Measurements from ENCODE around the gene KIAA0513. TPM values are rescaled to one million over a fixed set of nuclear protein-coding genes. Genes with fewer than 3 reads are reported as not detected.

KIAA0513 gene
- total and polyA plus RNA-seq, 9 donors, result 2.8 to 12.8 (median 7.1) TPM

DNA sequence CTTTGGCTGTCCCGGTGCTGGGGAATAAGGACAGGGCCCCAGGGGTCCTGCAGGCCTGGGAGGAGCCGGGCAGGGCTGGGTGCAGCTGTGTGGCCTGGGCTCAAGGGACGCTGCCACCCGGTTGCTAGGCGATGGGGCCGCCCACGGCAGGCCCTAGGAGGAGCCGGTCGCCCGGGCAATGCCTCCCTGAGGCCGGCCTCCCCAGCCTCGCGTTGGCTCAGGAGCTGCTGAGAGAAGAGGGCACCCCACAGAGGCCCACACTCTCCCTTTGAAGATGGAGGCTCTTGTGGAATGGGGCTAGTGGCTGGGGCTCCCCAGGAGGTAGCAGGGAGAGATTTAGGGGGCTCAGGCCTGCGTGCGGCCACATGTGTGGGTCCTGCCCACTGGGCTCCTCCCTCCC is 84.8 kb downstream of the KIAA0513 start, which contains the start of gene CIBAR2:
Gene CIBAR2, minus strand, starts transcription at position 109 of the 400 bp plus-strand sequence. CDS start 120 bp downstream, outside the sequence.
- intact Hi-C loops (cut with DNase I), result loop anchor here in 3 of 4 donors (5.0 to 10.0 kb wide), 4 partner anchors 122 to 502 kb away; partner anchors contain the start of gene GSE1 (in 1 of the 3)
- Histone ChIP-seq H3K4me1 (ENCODE audit: insufficient read depth) (peaks cover 1% of the 10 kb centered on the region), H3K36me3 (no peaks in the 10 kb centered on the region), H3K9me3 (no peaks in the 10 kb centered on the region), H3K27me3 (no peaks in the 10 kb centered on the region), H3K27ac (no peak within 1 kb of the TSS), H3K4me3 (no peak within 1 kb of the TSS)
- DNase-seq, result no peak
- no peak for TF ChIP-seq EP300 (IDR thresholded peaks at IDR 0.05)
- TF ChIP-seq, protein P1, sequence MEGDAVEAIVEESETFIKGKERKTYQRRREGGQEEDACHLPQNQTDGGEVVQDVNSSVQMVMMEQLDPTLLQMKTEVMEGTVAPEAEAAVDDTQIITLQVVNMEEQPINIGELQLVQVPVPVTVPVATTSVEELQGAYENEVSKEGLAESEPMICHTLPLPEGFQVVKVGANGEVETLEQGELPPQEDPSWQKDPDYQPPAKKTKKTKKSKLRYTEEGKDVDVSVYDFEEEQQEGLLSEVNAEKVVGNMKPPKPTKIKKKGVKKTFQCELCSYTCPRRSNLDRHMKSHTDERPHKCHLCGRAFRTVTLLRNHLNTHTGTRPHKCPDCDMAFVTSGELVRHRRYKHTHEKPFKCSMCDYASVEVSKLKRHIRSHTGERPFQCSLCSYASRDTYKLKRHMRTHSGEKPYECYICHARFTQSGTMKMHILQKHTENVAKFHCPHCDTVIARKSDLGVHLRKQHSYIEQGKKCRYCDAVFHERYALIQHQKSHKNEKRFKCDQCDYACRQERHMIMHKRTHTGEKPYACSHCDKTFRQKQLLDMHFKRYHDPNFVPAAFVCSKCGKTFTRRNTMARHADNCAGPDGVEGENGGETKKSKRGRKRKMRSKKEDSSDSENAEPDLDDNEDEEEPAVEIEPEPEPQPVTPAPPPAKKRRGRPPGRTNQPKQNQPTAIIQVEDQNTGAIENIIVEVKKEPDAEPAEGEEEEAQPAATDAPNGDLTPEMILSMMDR (IDR thresholded peaks at IDR 0.05), result no peak
- TF ChIP-seq POLR2A (IDR thresholded peaks at IDR 0.05), result no peak
- 82 to 91% (median 87%) methylated on average over 15 of the region's 15 CpGs for WGBS, 3 donors

DNA sequence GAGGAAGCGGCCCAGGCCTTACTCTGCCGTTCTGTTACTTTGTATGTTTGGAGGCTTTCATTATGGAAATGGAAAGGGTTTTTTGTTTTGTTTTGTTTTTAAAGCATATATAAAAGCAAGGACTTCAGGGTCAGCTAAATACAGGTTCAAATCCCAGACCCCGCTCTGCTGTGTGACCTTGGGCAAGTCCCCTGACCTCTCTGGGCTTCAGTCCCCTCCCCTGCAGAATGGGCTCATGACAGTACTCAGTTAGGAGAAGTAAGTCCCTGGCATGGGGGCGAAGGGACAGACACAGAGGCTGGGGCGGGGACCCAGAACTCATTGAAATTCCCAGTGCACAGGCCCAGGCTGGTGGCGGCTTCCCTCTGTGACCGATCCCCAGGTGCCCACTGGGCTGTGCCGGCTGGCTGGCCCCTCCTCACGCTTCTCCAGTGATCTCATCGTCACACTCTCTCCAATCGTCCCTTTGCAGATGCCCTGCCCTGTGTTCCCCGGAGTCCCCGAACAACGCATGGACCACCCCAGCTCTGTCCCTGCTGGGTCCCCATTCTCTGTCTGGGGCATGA is 85.7 kb downstream of the KIAA0513 start:
- no peak overlapping the region for H3K4me3 ChIP-seq
- DNase-seq, result no peak
- TF ChIP-seq EP300 (IDR thresholded peaks at IDR 0.05) (no peak), POLR2A (IDR thresholded peaks at IDR 0.05) (no peak)
- TF ChIP-seq, protein P1 (IDR thresholded peaks at IDR 0.05), result no peak
- H3K27me3 ChIP-seq, result no peaks in the 10 kb centered on the region
- H3K4me1 ChIP-seq (ENCODE audit: insufficient read depth), result peaks cover 1% of the 10 kb centered on the region
- WGBS, 3 donors, result 90 to 93% (median 91%) methylated on average over 14 of the region's 14 CpGs
- no peaks in the 10 kb centered on the region for H3K36me3 ChIP-seq
- H3K9me3 ChIP-seq, result no peaks in the 10 kb centered on the region
- no peak overlapping the region for H3K27ac ChIP-seq
- intact Hi-C loops (cut with DNase I), result loop anchor here in 3 of 4 donors (5.0 to 10.0 kb wide), 4 partner anchors 122 to 502 kb away; partner anchors contain the start of gene GSE1 (in 1 of the 3)

DNA sequence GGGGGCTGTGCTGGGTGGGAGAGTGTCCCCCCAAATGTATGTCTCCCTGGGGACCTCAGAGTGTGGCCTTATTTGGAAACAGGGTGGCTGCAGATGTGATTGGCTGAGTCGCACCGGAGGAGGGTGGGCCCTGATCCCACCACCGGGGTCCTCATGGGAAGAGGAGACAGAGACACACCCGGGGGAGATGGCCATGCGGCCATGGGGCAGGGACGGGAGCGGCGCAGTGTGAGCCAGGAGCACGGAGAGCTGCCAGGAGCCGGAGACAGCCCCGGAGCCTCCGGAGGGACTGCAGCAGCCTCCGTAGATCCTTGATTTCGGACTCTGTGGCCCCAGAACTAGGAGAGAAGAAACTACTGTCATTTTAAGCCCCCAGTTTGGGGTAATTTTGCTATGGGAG is 86.3 kb downstream of the KIAA0513 start:
- no peaks in the 10 kb centered on the region for H3K27me3 ChIP-seq
- no peak overlapping the region for H3K27ac ChIP-seq
- TF ChIP-seq POLR2A (IDR thresholded peaks at IDR 0.05), result no peak
- TF ChIP-seq, protein P1 (IDR thresholded peaks at IDR 0.05), result no peak
- no peak for TF ChIP-seq EP300 (IDR thresholded peaks at IDR 0.05)
- intact Hi-C loops (cut with DNase I), result loop anchor here in 3 of 4 donors (5.0 to 10.0 kb wide), 4 partner anchors 121 to 501 kb away; partner anchors contain the start of gene GSE1 (in 1 of the 3)
- no peak for DNase-seq
- no peak overlapping the region for H3K4me3 ChIP-seq
- no peaks in the 10 kb centered on the region for H3K36me3 ChIP-seq
- H3K9me3 ChIP-seq, result no peaks in the 10 kb centered on the region
- peaks cover 1% of the 10 kb centered on the region for H3K4me1 ChIP-seq (ENCODE audit: insufficient read depth)
- WGBS, 3 donors, result 53 to 60% (median 58%) methylated on average over 14 of the region's 14 CpGs

DNA sequence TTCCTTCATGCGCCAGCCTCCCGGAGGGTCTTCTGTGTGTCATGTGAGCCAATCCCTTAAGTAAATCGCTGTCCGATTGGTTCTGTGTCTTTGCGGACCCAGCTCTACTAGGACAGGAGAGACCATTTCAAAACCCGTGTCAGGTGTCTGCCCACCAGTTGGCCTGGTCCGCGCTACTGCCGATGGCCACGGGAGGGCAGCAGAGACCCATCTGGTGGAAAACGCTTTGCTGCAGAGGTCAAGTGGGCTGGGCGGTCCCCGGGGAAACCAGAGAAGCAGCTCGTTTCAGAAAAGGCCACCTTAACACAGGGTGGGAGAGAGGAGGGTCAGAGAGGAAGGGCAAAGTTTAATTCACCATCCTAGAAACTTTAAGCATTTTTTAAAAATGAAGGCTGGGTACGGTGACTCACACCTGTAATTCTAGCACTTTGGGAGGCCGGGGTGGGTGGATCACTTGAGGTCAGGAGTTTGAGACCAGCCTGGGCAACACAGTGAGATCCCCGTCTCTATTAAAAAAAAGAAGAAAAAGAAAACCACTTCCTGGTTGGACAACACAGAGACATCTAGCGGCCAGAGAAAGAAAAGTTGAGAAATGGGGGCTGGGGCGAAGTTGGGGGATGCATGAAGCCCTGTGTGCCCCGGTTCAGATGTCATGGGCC is 87.4 kb downstream of the KIAA0513 start:
- H3K4me3 ChIP-seq, result no peak overlapping the region

More for the DNA sequence above, 87.4 kb downstream of the KIAA0513 start:
- Histone ChIP-seq H3K27me3 (no peaks in the 10 kb centered on the region), H3K27ac (no peak overlapping the region), H3K9me3 (no peaks in the 10 kb centered on the region), H3K4me1 (ENCODE audit: insufficient read depth) (peaks cover 1% of the 10 kb centered on the region), H3K36me3 (no peaks in the 10 kb centered on the region)
- WGBS, 3 donors, result 5 to 8% (median 6%) methylated on average over 20 of the region's 20 CpGs
- TF ChIP-seq POLR2A (IDR thresholded peaks at IDR 0.05) (no peak), EP300 (IDR thresholded peaks at IDR 0.05) (no peak)
- TF ChIP-seq, protein P1 (IDR thresholded peaks at IDR 0.05), result peak; percentile 91 to 98 (median 95)
- intact Hi-C loops (cut with DNase I), result loop anchor here in 3 of 4 donors (5.0 to 10.0 kb wide), 5 partner anchors 120 to 500 kb away; partner anchors contain the start of gene GSE1 (in 1 of the 3)
- DNase-seq, result peak; percentile 84 to 94 (median 91)
